H1 (cell line): ENCODE measurements around the gene GSDME. TPM values are rescaled to one million over a fixed set of nuclear protein-coding genes. Genes with fewer than 3 reads are reported as not detected.
A peak's percentile ranks its signal among the peaks of the same experiment; 100 is the strongest.

Experiments used
- CTCF ChIA-PET: fragments of 300-600 bp; sonication (Branson Sonifier 250); formaldehyde crosslinking; loops from one replicate; lab custom pipeline; 2021; ENCODE audit not compliant: partially characterized antibody; lab: Charles Lee
- POLR2A ChIA-PET: fragments of 300-600 bp; sonication (Branson Sonifier 250); formaldehyde crosslinking; loops from one replicate; lab custom pipeline; 2021; ENCODE audit warnings: inconsistent platforms; ENCODE audit not compliant: partially characterized antibody; lab: Charles Lee
- DNase-seq, 2 experiments: peaks; one replicate each; pipeline versions ENCODE4 v3.0.0 to v3.0.0-alpha.2; 2010 to 2022; ENCODE audit warnings: low spot score in 2 of 2, low read depth in 1 of 2, mixed read lengths in 1 of 2
- FAIRE-seq: peaks from 2 replicates; lab custom pipeline; 2011; peaks lifted over from hg19 to GRCh38; lab: Jason Lieb, UNC
- H2AFZ ChIP-seq: 2 replicates; pipeline ENCODE4 v1.8.1; 2012; ENCODE audit warnings: low read length, inconsistent platforms
- H2AK5ac ChIP-seq: 2 replicates; pipeline ENCODE4 v1.6.1; 2013; ENCODE audit warnings: low read depth, low read length
- H2BK120ac ChIP-seq: replicated peaks from 2 replicates; pipeline ENCODE3; 2013; ENCODE audit warnings: low read depth, low read length, inconsistent platforms
- H2BK12ac ChIP-seq: 2 replicates; pipeline ENCODE4 v1.6.1; 2013; ENCODE audit warnings: low read depth, low read length
- H2BK15ac ChIP-seq: 2 replicates; pipeline ENCODE4 v1.6.1; 2013; ENCODE audit warnings: low read length
- H2BK20ac ChIP-seq: 2 replicates; pipeline ENCODE4 v1.6.1; 2013; ENCODE audit warnings: low read length
- H2BK5ac ChIP-seq: 2 replicates; pipeline ENCODE4 v1.6.1; 2013; ENCODE audit warnings: low read depth, low read length
- H3K14ac ChIP-seq: 2 replicates; pipeline ENCODE4 v1.6.1; 2013; ENCODE audit warnings: inconsistent platforms; ENCODE audit not compliant: insufficient read length
- H3K18ac ChIP-seq: 2 replicates; pipeline ENCODE4 v1.6.1; 2013; ENCODE audit warnings: low read length; ENCODE audit errors: extremely low read depth
- H3K23ac ChIP-seq: 2 replicates; pipeline ENCODE4 v1.6.1; 2013; ENCODE audit warnings: inconsistent platforms; ENCODE audit not compliant: insufficient read length
- H3K23me2 ChIP-seq: 2 replicates; pipeline ENCODE4 v1.6.1; 2013; ENCODE audit warnings: low read depth, low read length
- H3K27ac ChIP-seq: 2 replicates; pipeline ENCODE4 v1.6.1; 2011; ENCODE audit warnings: low read depth, low read length, inconsistent platforms
- H3K27me3 ChIP-seq, 4 experiments: replicated peaks in 1 of 4; 1 replicate in 1 of 4; 2 replicates in 3 of 4; pipeline versions ENCODE4 v1.6.1 to v1.8.1; 2011 to 2013; ENCODE audit warnings: low read length in 3 of 4, mild to moderate bottlenecking in 3 of 4, inconsistent platforms in 2 of 4, mixed read lengths in 2 of 4, moderate library complexity in 1 of 4; ENCODE audit not compliant: control insufficient read depth in 3 of 4, insufficient read depth in 3 of 4; ENCODE audit errors: extremely low read depth in 1 of 4
- H3K36me3 ChIP-seq, 4 experiments: 2 replicates each; pipeline versions ENCODE4 v1.6.1 to v1.8.1; 2011 to 2013; ENCODE audit warnings: mild to moderate bottlenecking in 4 of 4, low read length in 3 of 4, moderate library complexity in 2 of 4, control low read depth in 1 of 4, inconsistent platforms in 1 of 4; ENCODE audit not compliant: insufficient read depth in 4 of 4, control insufficient read depth in 2 of 4
- H3K4ac ChIP-seq: replicated peaks from 2 replicates; pipeline ENCODE3; 2013; ENCODE audit warnings: low read length, low read depth, mixed read lengths, inconsistent platforms; ENCODE audit not compliant: insufficient read length
- H3K4me1 ChIP-seq, 4 experiments: replicated peaks in 1 of 4; 1 replicate in 1 of 4; 2 replicates in 3 of 4; pipeline versions ENCODE4 v1.6.1 to v1.8.1; 2011 to 2013; ENCODE audit warnings: low read length in 3 of 4, inconsistent platforms in 2 of 4, mixed read lengths in 1 of 4; ENCODE audit not compliant: insufficient read depth in 4 of 4, control insufficient read depth in 3 of 4
- H3K4me2 ChIP-seq, 2 experiments: 2 replicates each; pipeline versions ENCODE4 v1.6.1 to v1.8.1; 2011 to 2013; ENCODE audit warnings: low read depth in 2 of 2, low read length in 2 of 2, control low read depth in 1 of 2, inconsistent platforms in 1 of 2, mild to moderate bottlenecking in 1 of 2; ENCODE audit not compliant: insufficient read depth in 1 of 2
- H3K4me3 ChIP-seq, 4 experiments: fragments of 200-600, 300-600 bp in 1 of 4; sonication (generic), shearing (Covaris generic), sonication (Bioruptor Twin) in 1 of 4; 2 replicates each; pipeline versions ENCODE4 v1.5.1 to v1.8.1; 2011 to 2016; ENCODE audit warnings: low read length in 4 of 4, low read depth in 3 of 4, control low read depth in 2 of 4, inconsistent platforms in 2 of 4, mild to moderate bottlenecking in 2 of 4, mixed read lengths in 1 of 4, moderate library complexity in 1 of 4; ENCODE audit not compliant: insufficient read depth in 2 of 4; ENCODE audit errors: extremely low read depth in 1 of 4
- H3K56ac ChIP-seq: replicated peaks from 2 replicates; pipeline ENCODE3; 2013; ENCODE audit warnings: low read depth, mild to moderate bottlenecking, mixed read lengths, low read length, inconsistent platforms; ENCODE audit not compliant: insufficient read length
- H3K79me1 ChIP-seq: 2 replicates; pipeline ENCODE4 v1.6.1; 2013; ENCODE audit warnings: low read depth, low read length, control low read depth
- H3K79me2 ChIP-seq, 2 experiments: 2 replicates each; pipeline versions ENCODE4 v1.6.1 to v1.8.1; 2012 to 2013; ENCODE audit warnings: low read length in 2 of 2, mild to moderate bottlenecking in 2 of 2, inconsistent platforms in 1 of 2; ENCODE audit not compliant: insufficient read depth in 2 of 2, control insufficient read depth in 1 of 2
- H3K9ac ChIP-seq, 4 experiments: replicated peaks in 1 of 4; 1 replicate in 1 of 4; 2 replicates in 3 of 4; pipeline versions ENCODE4 v1.6.1 to v1.8.1; 2011 to 2013; ENCODE audit warnings: low read depth in 3 of 4, low read length in 3 of 4, control low read depth in 2 of 4, mild to moderate bottlenecking in 2 of 4, moderate library complexity in 2 of 4, inconsistent platforms in 1 of 4; ENCODE audit errors: extremely low read depth in 1 of 4
- H3K9me3 ChIP-seq, 2 experiments: 2 replicates each; pipeline versions ENCODE4 v1.6.1 to v1.8.1; 2012 to 2013; ENCODE audit warnings: mild to moderate bottlenecking in 2 of 2, moderate library complexity in 2 of 2, control low read depth in 1 of 2, inconsistent platforms in 1 of 2, low read depth in 1 of 2, low read length in 1 of 2, mixed read lengths in 1 of 2; ENCODE audit not compliant: insufficient read depth in 2 of 2
- H4K20me1 ChIP-seq, 2 experiments: replicated peaks in 1 of 2; 2 replicates each; pipeline versions ENCODE3 to v1.8.1; 2011 to 2013; ENCODE audit warnings: inconsistent platforms in 2 of 2, low read length in 2 of 2, mild to moderate bottlenecking in 1 of 2; ENCODE audit not compliant: insufficient read depth in 2 of 2, control insufficient read depth in 1 of 2
- H4K5ac ChIP-seq: 2 replicates; pipeline ENCODE4 v1.6.1; 2013; ENCODE audit warnings: low read length, low read depth, mixed read lengths, inconsistent platforms; ENCODE audit not compliant: insufficient read length
- H4K8ac ChIP-seq: 2 replicates; pipeline ENCODE4 v1.8.0; 2013; ENCODE audit warnings: mild to moderate bottlenecking, moderate library complexity, low read length, inconsistent platforms; ENCODE audit not compliant: insufficient read depth; ENCODE audit errors: extremely low read depth
- H4K91ac ChIP-seq: replicated peaks from 2 replicates; pipeline ENCODE3; 2013; ENCODE audit warnings: low read length, mixed read lengths, inconsistent platforms; ENCODE audit not compliant: insufficient read length
- SUZ12 ChIP-seq: fragments of 200-600 bp; sonication (generic); IDR thresholded peaks from 2 replicates; pipeline ENCODE4 v1.6.1; 2012; ENCODE audit warnings: mild to moderate bottlenecking, inconsistent platforms, low read length, moderate library complexity, mixed read lengths
- WGBS, 2 experiments: shearing (Covaris generic) in 1 of 2; methylation state at CpG; one replicate each; pipeline versions ENCODE4 v1.1.6 to v1.1.7; 2013 to 2015; ENCODE audit warnings: low lambda C conversion rate in 2 of 2, mixed read lengths in 2 of 2, inconsistent platforms in 1 of 2, low coverage in 1 of 2, missing lambda C conversion rate in 1 of 2; ENCODE audit not compliant: insufficient replicate concordance in 2 of 2, insufficient coverage in 1 of 2, insufficient read length in 1 of 2; ENCODE audit errors: extremely low coverage in 1 of 2, missing lambda C conversion rate in 1 of 2; 5-methylcytosine and 5-hydroxymethylcytosine counted together
- polyA plus RNA-seq, 7 experiments: library from polyadenylated mRNA; depleted of rRNA in 3 of 7; stranded (reverse) in 5 of 7; unstranded in 2 of 7; fragments of >200 nt in 5 of 7; fragments of 200-250 nt in 2 of 7; gene quantifications; 1 replicate in 5 of 7; 2 replicates in 1 of 7; 4 replicates in 1 of 7; pipeline versions ENCODE4 v1.2.1 to v1.2.3, GENCODE V29; 2011 to 2013; ENCODE audit warnings: missing spikeins in 2 of 7, mixed read lengths in 2 of 7
- total RNA-seq: library from RNA; stranded (reverse); fragmentation: NEBNext Ultra II Directional; extraction: Animal tissue kit (Norgen Biotek cat#: 25700); gene quantifications from 2 replicates; pipeline ENCODE4 v1.2.1, GENCODE V29; 2021
- TF ChIP-seq, protein P1 (sequence below), 3 experiments: IDR thresholded peaks; 1 replicate in 2 of 3; 2 replicates in 1 of 3; pipeline versions ENCODE4 v1.5.1 to v1.6.1; 2011; ENCODE audit warnings: low read length in 3 of 3, mild to moderate bottlenecking in 3 of 3, inconsistent platforms in 2 of 3, low read depth in 1 of 3, moderate library complexity in 1 of 3; ENCODE audit not compliant: insufficient read depth in 1 of 3; ENCODE audit errors: control extremely low read depth in 1 of 3

Gene GSDME
- total and polyA plus RNA-seq, 2 of the 8 experiments (the other 6 are each of a cell fraction or from before 2014, with no cell fraction given), result 5.4 to 7.6 TPM

GRCh38 chr7:24788075-24788474 lies 30.8 kb upstream of the GSDME start:
- Histone ChIP-seq H3K79me1 (no peaks in the 10 kb centered on the region), H3K56ac (no peak overlapping the region), H3K9me3 (peaks cover 9 to 16% of the 10 kb centered on the region in 2 experiments), H2BK15ac (no peak overlapping the region), H3K4me1 (no peaks in the 10 kb centered on the region), H2AFZ (no peak overlapping the region), H3K23ac (no peak overlapping the region), H2BK20ac (no peak overlapping the region), H3K14ac (no peak overlapping the region), H3K23me2 (no peaks in the 10 kb centered on the region), H3K4me3 (no peak overlapping the region), H3K4me2 (no peak overlapping the region), H2BK12ac (no peak overlapping the region), H3K18ac (no peak overlapping the region), H3K9ac (no peak overlapping the region), H4K8ac (no peak overlapping the region), H3K4ac (no peak overlapping the region), H2BK5ac (no peak overlapping the region), H3K79me2 (no peaks in the 10 kb centered on the region), H3K27me3 (no peaks in the 10 kb centered on the region), H3K27ac (no peak overlapping the region), H2BK120ac (no peak overlapping the region), H3K36me3 (no peaks in the 10 kb centered on the region), H2AK5ac (no peak overlapping the region), H4K5ac (no peak overlapping the region), H4K91ac (no peak overlapping the region), H4K20me1 (no peaks in the 10 kb centered on the region)
- 94% methylated on average over 9 of the region's 9 CpGs; no CpG with 5 or more reads in 1 of the 2 experiments for WGBS, 2 experiments
- TF ChIP-seq SUZ12, result no peak
- TF ChIP-seq, protein P1, sequence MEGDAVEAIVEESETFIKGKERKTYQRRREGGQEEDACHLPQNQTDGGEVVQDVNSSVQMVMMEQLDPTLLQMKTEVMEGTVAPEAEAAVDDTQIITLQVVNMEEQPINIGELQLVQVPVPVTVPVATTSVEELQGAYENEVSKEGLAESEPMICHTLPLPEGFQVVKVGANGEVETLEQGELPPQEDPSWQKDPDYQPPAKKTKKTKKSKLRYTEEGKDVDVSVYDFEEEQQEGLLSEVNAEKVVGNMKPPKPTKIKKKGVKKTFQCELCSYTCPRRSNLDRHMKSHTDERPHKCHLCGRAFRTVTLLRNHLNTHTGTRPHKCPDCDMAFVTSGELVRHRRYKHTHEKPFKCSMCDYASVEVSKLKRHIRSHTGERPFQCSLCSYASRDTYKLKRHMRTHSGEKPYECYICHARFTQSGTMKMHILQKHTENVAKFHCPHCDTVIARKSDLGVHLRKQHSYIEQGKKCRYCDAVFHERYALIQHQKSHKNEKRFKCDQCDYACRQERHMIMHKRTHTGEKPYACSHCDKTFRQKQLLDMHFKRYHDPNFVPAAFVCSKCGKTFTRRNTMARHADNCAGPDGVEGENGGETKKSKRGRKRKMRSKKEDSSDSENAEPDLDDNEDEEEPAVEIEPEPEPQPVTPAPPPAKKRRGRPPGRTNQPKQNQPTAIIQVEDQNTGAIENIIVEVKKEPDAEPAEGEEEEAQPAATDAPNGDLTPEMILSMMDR (IDR thresholded peaks at IDR 0.05; ENCODE audit: control extremely low read depth in 1 of 3, insufficient read depth in 1 of 3, low read depth in 1 of 3, low read length in 3 of 3), result peak in 1 of 3 experiments; percentile 16; a peak in 1 of 4 replicates
- FAIRE-seq, result no peak
- no peak for DNase-seq
- CTCF ChIA-PET, result interaction anchor here (0.9 to 1.5 kb wide), 4 partner anchors 19 to 261 kb away, joined by 3 read pairs; no protein-coding TSS in a partner anchor
- POLR2A ChIA-PET, result no interaction called here
